Measurements from ENCODE around the gene LEMD2.
A peak's percentile ranks its signal among the peaks of the same experiment; 100 is the strongest.

The LEMD2 gene

GRCh38 chr6:33744895-33745546, 43.9 kb downstream of the LEMD2 start:
- no peaks in the 10 kb centered on the region for H3K9me3 ChIP-seq (ENCODE audit: control insufficient read depth in 2 of 2, low read length in 2 of 2)
- H3K4me3 ChIP-seq (ENCODE audit: low read length in 2 of 2) = no peak overlapping the region
- peak overlapping the region; percentile 37 for H3K27ac ChIP-seq (ENCODE audit: low read length)
- H3K4me1 ChIP-seq (ENCODE audit: control insufficient read depth, insufficient read depth, low read length) = peaks cover 20% of the 10 kb centered on the region
- no peaks in the 10 kb centered on the region for H3K36me3 ChIP-seq (ENCODE audit: control insufficient read depth in 2 of 2, insufficient read depth in 2 of 2, low read length in 2 of 2)
- H3K27me3 ChIP-seq (ENCODE audit: control insufficient read depth in 1 of 2, insufficient read depth in 2 of 2, low read length in 2 of 2) = peaks cover 8 to 12% of the 10 kb centered on the region in 2 donors
- no peak overlapping the region for H3K9ac ChIP-seq (ENCODE audit: low read length in 2 of 2)

GRCh38 chr6:33744001-33744848, 44.7 kb downstream of the LEMD2 start:
- H3K9ac ChIP-seq (ENCODE audit: low read length in 2 of 2) = no peak overlapping the region
- no peaks in the 10 kb centered on the region for H3K36me3 ChIP-seq (ENCODE audit: control insufficient read depth in 2 of 2, insufficient read depth in 2 of 2, low read length in 2 of 2)
- no peak overlapping the region for H3K4me3 ChIP-seq (ENCODE audit: low read length in 2 of 2)
- H3K27ac ChIP-seq (ENCODE audit: low read length) = no peak overlapping the region
- H3K9me3 ChIP-seq (ENCODE audit: control insufficient read depth in 2 of 2, low read length in 2 of 2) = no peaks in the 10 kb centered on the region
- peaks cover 20% of the 10 kb centered on the region for H3K4me1 ChIP-seq (ENCODE audit: control insufficient read depth, insufficient read depth, low read length)
- peaks cover 8 to 12% of the 10 kb centered on the region in 2 donors for H3K27me3 ChIP-seq (ENCODE audit: control insufficient read depth in 1 of 2, insufficient read depth in 2 of 2, low read length in 2 of 2)

GRCh38 chr6:33742837-33743236, 46.1 kb downstream of the LEMD2 start:
- H3K27ac ChIP-seq (ENCODE audit: low read length) = no peak overlapping the region
- peaks cover 20% of the 10 kb centered on the region for H3K4me1 ChIP-seq (ENCODE audit: control insufficient read depth, insufficient read depth, low read length)
- no peak overlapping the region for H3K4me3 ChIP-seq (ENCODE audit: low read length in 2 of 2)
- H3K27me3 ChIP-seq (ENCODE audit: control insufficient read depth in 1 of 2, insufficient read depth in 2 of 2, low read length in 2 of 2) = peaks cover 7 to 8% of the 10 kb centered on the region in 2 donors
- H3K9me3 ChIP-seq (ENCODE audit: control insufficient read depth in 2 of 2, low read length in 2 of 2) = no peaks in the 10 kb centered on the region
- H3K9ac ChIP-seq (ENCODE audit: low read length in 2 of 2) = no peak overlapping the region
- no peaks in the 10 kb centered on the region for H3K36me3 ChIP-seq (ENCODE audit: control insufficient read depth in 2 of 2, insufficient read depth in 2 of 2, low read length in 2 of 2)

GRCh38 chr6:33742092-33742491, 46.8 kb downstream of the LEMD2 start:
- no peak overlapping the region for H3K4me3 ChIP-seq (ENCODE audit: low read length in 2 of 2)
- H3K4me1 ChIP-seq (ENCODE audit: control insufficient read depth, insufficient read depth, low read length) = peaks cover 20% of the 10 kb centered on the region
- no peaks in the 10 kb centered on the region for H3K36me3 ChIP-seq (ENCODE audit: control insufficient read depth in 2 of 2, insufficient read depth in 2 of 2, low read length in 2 of 2)
- peaks cover 7 to 8% of the 10 kb centered on the region in 2 donors for H3K27me3 ChIP-seq (ENCODE audit: control insufficient read depth in 1 of 2, insufficient read depth in 2 of 2, low read length in 2 of 2)
- H3K9me3 ChIP-seq (ENCODE audit: control insufficient read depth in 2 of 2, low read length in 2 of 2) = no peaks in the 10 kb centered on the region
- H3K9ac ChIP-seq (ENCODE audit: low read length in 2 of 2) = no peak overlapping the region
- H3K27ac ChIP-seq (ENCODE audit: low read length) = no peak overlapping the region

GRCh38 chr6:33740794-33741193, 48.1 kb downstream of the LEMD2 start:
- peaks cover 13% of the 10 kb centered on the region for H3K4me1 ChIP-seq (ENCODE audit: control insufficient read depth, insufficient read depth, low read length)
- no peak overlapping the region for H3K9ac ChIP-seq (ENCODE audit: low read length in 2 of 2)
- H3K9me3 ChIP-seq (ENCODE audit: control insufficient read depth in 2 of 2, low read length in 2 of 2) = no peaks in the 10 kb centered on the region
- no peak overlapping the region for H3K4me3 ChIP-seq (ENCODE audit: low read length in 2 of 2)
- H3K27ac ChIP-seq (ENCODE audit: low read length) = no peak overlapping the region
- no peaks in the 10 kb centered on the region for H3K36me3 ChIP-seq (ENCODE audit: control insufficient read depth in 2 of 2, insufficient read depth in 2 of 2, low read length in 2 of 2)
- peaks cover 6 to 7% of the 10 kb centered on the region in 2 donors for H3K27me3 ChIP-seq (ENCODE audit: control insufficient read depth in 1 of 2, insufficient read depth in 2 of 2, low read length in 2 of 2)

- no peak overlapping the region for H3K27ac ChIP-seq (ENCODE audit: low read length)
These were observed 48.7 kb downstream of the LEMD2 start for GRCh38 chr6:33740204-33740608.

GRCh38 chr6:33739571-33739970, 49.4 kb downstream of the LEMD2 start:
- Histone ChIP-seq H3K4me1 (ENCODE audit: control insufficient read depth, insufficient read depth, low read length) (peaks cover 5% of the 10 kb centered on the region), H3K36me3 (ENCODE audit: control insufficient read depth in 2 of 2, insufficient read depth in 2 of 2, low read length in 2 of 2) (no peaks in the 10 kb centered on the region), H3K27ac (ENCODE audit: low read length) (no peak overlapping the region)

More at GRCh38 chr6:33740204-33740608, 48.7 kb downstream of the LEMD2 start:
- H3K4me3 ChIP-seq (ENCODE audit: low read length in 2 of 2) = no peak overlapping the region
- peaks cover 8% of the 10 kb centered on the region for H3K4me1 ChIP-seq (ENCODE audit: control insufficient read depth, insufficient read depth, low read length)
- H3K9me3 ChIP-seq (ENCODE audit: control insufficient read depth in 2 of 2, low read length in 2 of 2) = no peaks in the 10 kb centered on the region
- peaks cover 6 to 7% of the 10 kb centered on the region in 2 donors for H3K27me3 ChIP-seq (ENCODE audit: control insufficient read depth in 1 of 2, insufficient read depth in 2 of 2, low read length in 2 of 2)
- H3K9ac ChIP-seq (ENCODE audit: low read length in 2 of 2) = no peak overlapping the region
- H3K36me3 ChIP-seq (ENCODE audit: control insufficient read depth in 2 of 2, insufficient read depth in 2 of 2, low read length in 2 of 2) = no peaks in the 10 kb centered on the region

GRCh38 chr6:33738879-33739278, 50.1 kb downstream of the LEMD2 start:
- Histone ChIP-seq H3K4me3 (ENCODE audit: low read length in 2 of 2) (no peak overlapping the region), H3K27me3 (ENCODE audit: control insufficient read depth in 1 of 2, insufficient read depth in 2 of 2, low read length in 2 of 2) (peaks cover 4 to 7% of the 10 kb centered on the region in 2 donors), H3K9ac (ENCODE audit: low read length in 2 of 2) (no peak overlapping the region), H3K36me3 (ENCODE audit: control insufficient read depth in 2 of 2, insufficient read depth in 2 of 2, low read length in 2 of 2) (no peaks in the 10 kb centered on the region), H3K4me1 (ENCODE audit: control insufficient read depth, insufficient read depth, low read length) (peaks cover under 1% of the 10 kb centered on the region), H3K9me3 (ENCODE audit: control insufficient read depth in 2 of 2, low read length in 2 of 2) (no peaks in the 10 kb centered on the region), H3K27ac (ENCODE audit: low read length) (no peak overlapping the region)

More at GRCh38 chr6:33739571-33739970, 49.4 kb downstream of the LEMD2 start:
- H3K9me3 ChIP-seq (ENCODE audit: control insufficient read depth in 2 of 2, low read length in 2 of 2) = no peaks in the 10 kb centered on the region
- H3K9ac ChIP-seq (ENCODE audit: low read length in 2 of 2) = no peak overlapping the region
- H3K27me3 ChIP-seq (ENCODE audit: control insufficient read depth in 1 of 2, insufficient read depth in 2 of 2, low read length in 2 of 2) = peaks cover 6 to 7% of the 10 kb centered on the region in 2 donors
- H3K4me3 ChIP-seq (ENCODE audit: low read length in 2 of 2) = no peak overlapping the region

GRCh38 chr6:33738153-33738552, 50.8 kb downstream of the LEMD2 start:
- Histone ChIP-seq H3K36me3 (ENCODE audit: control insufficient read depth in 2 of 2, insufficient read depth in 2 of 2, low read length in 2 of 2) (no peaks in the 10 kb centered on the region), H3K4me3 (ENCODE audit: low read length in 2 of 2) (no peak overlapping the region), H3K4me1 (ENCODE audit: control insufficient read depth, insufficient read depth, low read length) (no peaks in the 10 kb centered on the region), H3K9ac (ENCODE audit: low read length in 2 of 2) (no peak overlapping the region), H3K27me3 (ENCODE audit: control insufficient read depth in 1 of 2, insufficient read depth in 2 of 2, low read length in 2 of 2) (peaks cover 4 to 7% of the 10 kb centered on the region in 2 donors), H3K9me3 (ENCODE audit: control insufficient read depth in 2 of 2, low read length in 2 of 2) (no peaks in the 10 kb centered on the region), H3K27ac (ENCODE audit: low read length) (no peak overlapping the region)

- no peak overlapping the region for H3K27ac ChIP-seq (ENCODE audit: low read length)
- no peak overlapping the region for H3K4me3 ChIP-seq (ENCODE audit: low read length in 2 of 2)
- H3K9ac ChIP-seq (ENCODE audit: low read length in 2 of 2) = no peak overlapping the region
These were observed 51.5 kb downstream of the LEMD2 start for GRCh38 chr6:33737267-33738026.

More at GRCh38 chr6:33737267-33738026, 51.5 kb downstream of the LEMD2 start:
- no peaks in the 10 kb centered on the region for H3K4me1 ChIP-seq (ENCODE audit: control insufficient read depth, insufficient read depth, low read length)
- H3K36me3 ChIP-seq (ENCODE audit: control insufficient read depth in 2 of 2, insufficient read depth in 2 of 2, low read length in 2 of 2) = no peaks in the 10 kb centered on the region
- no peaks in the 10 kb centered on the region for H3K9me3 ChIP-seq (ENCODE audit: control insufficient read depth in 2 of 2, low read length in 2 of 2)
- H3K27me3 ChIP-seq (ENCODE audit: control insufficient read depth in 1 of 2, insufficient read depth in 2 of 2, low read length in 2 of 2) = peaks cover 4 to 7% of the 10 kb centered on the region in 2 donors

Measured in stomach smooth muscle (tissue), 2 donors.